ENCODE measurements around the gene CKAP4. TPM values are rescaled to one million over a fixed set of nuclear protein-coding genes. Genes with fewer than 3 reads are reported as not detected.

The CKAP4 gene
- total RNA-seq, 1 experiment from 2014 or later: 62.4 TPM

GRCh38 chr12:106188256-106188655 lies 59.6 kb downstream of the CKAP4 start:
- no peak overlapping the region for H2BK120ac ChIP-seq (ENCODE audit: low read depth, low read length, poor library complexity, severe bottlenecking)
- Mint-ChIP-seq H3K36me3 (ENCODE audit: insufficient read depth in 1 of 3, low read depth in 3 of 3) (no peaks in the 10 kb centered on the region), H3K27ac (no peak overlapping the region), H3K4me3 (no peak overlapping the region), H3K9me3 (no peaks in the 10 kb centered on the region), H3K4me1 (peaks cover 6 to 19% of the 10 kb centered on the region in 2 experiments), H3K27me3 (ENCODE audit: low read depth) (peaks cover 4% of the 10 kb centered on the region; the same call in 1 of the 2 replicates)
- H3K79me1 ChIP-seq (ENCODE audit: insufficient read depth, low read depth, low read length, poor library complexity, severe bottlenecking): no peaks in the 10 kb centered on the region
- no peaks in the 10 kb centered on the region for H4K20me1 ChIP-seq (ENCODE audit: control insufficient read depth, insufficient read depth, insufficient read length)
- no peak overlapping the region for H2BK20ac ChIP-seq (ENCODE audit: low read depth, low read length, poor library complexity, severe bottlenecking)
- no peak for TF ChIP-seq CTCF (conservative IDR thresholded peaks at IDR 0.05)
- no peaks in the 10 kb centered on the region for H3K9me3 ChIP-seq (ENCODE audit: control insufficient read depth, low read depth, low read length)
- no peak overlapping the region for H2AK5ac ChIP-seq (ENCODE audit: insufficient read length, low read length)
- no peak overlapping the region for H4K5ac ChIP-seq (ENCODE audit: insufficient read length, low read depth, low read length)
- no peak overlapping the region for H2BK15ac ChIP-seq (ENCODE audit: low read depth, low read length)
- no peak overlapping the region for H3K9ac ChIP-seq (ENCODE audit: extremely low read depth, insufficient read length, low read length)
- no peak overlapping the region for H3K56ac ChIP-seq (ENCODE audit: insufficient read length, low read depth, low read length)
- no peak overlapping the region for H2AFZ ChIP-seq (ENCODE audit: low read length)
- H3K4me1 ChIP-seq (ENCODE audit: insufficient read depth, low read length): no peaks in the 10 kb centered on the region
- no peak overlapping the region for H3K23ac ChIP-seq (ENCODE audit: insufficient read length, low read depth, low read length)
- no peak overlapping the region for H2BK5ac ChIP-seq (ENCODE audit: insufficient read length, low read length)
- no peak overlapping the region for H3K4me2 ChIP-seq (ENCODE audit: insufficient read depth, insufficient read length, low read length)
- H3K18ac ChIP-seq (ENCODE audit: insufficient read length, low read depth, low read length): no peak overlapping the region
- no peak overlapping the region for H3K27ac ChIP-seq (ENCODE audit: insufficient read length, low read depth, low read length)
- H3K14ac ChIP-seq (ENCODE audit: insufficient read depth, low read length): no peak overlapping the region; the same call in 1 of the 2 replicates
- H3K23me2 ChIP-seq (ENCODE audit: insufficient read length, low read depth, low read length, poor library complexity, severe bottlenecking): no peaks in the 10 kb centered on the region
- no peak overlapping the region for H3K4ac ChIP-seq (ENCODE audit: low read depth, low read length)
- no peak overlapping the region for H2BK12ac ChIP-seq (ENCODE audit: insufficient read length, low read depth, low read length)
- no peak for DNase-seq
- no peak overlapping the region for H4K8ac ChIP-seq (replicated peaks; ENCODE audit: insufficient read length, low read depth, low read length)
- no CpG with 5 or more reads among the region's 10 CpGs for WGBS (ENCODE audit: extremely low coverage, insufficient read length, low lambda C conversion rate)
- no peaks in the 10 kb centered on the region for H3K27me3 ChIP-seq (ENCODE audit: insufficient read depth, low read length)
- no peak overlapping the region for H3T11ph ChIP-seq (ENCODE audit: low read length)
- H4K91ac ChIP-seq (ENCODE audit: insufficient read length, low read depth, low read length): no peak overlapping the region
- H3K79me2 ChIP-seq (ENCODE audit: insufficient read depth, low read length): no peaks in the 10 kb centered on the region; the same call in 1 of the 2 replicates

Other genes with a start within 250 kb of the CKAP4 start
- 9.5 and 10.1 TPM in 2 replicates for gene NUAK1, start 109.1 kb downstream of the CKAP4 start, total RNA-seq (2021)
- 5.8 and 6.1 TPM in 2 replicates for gene TCP11L2, start 54.7 kb upstream of the CKAP4 start, total RNA-seq (2021)
- gene POLR3B, start 109.7 kb upstream of the CKAP4 start, total RNA-seq (2021): 12.8 and 13.4 TPM in 2 replicates

All from H9 (cell line).